Prostate gland (tissue), 2 donors: Measurements from ENCODE around the gene DAGLA. TPM values are rescaled to one million over a fixed set of nuclear protein-coding genes. Genes with fewer than 3 reads are reported as not detected.

Experiments
- DNase-seq: peaks from one replicate; pipeline ENCODE4 v3.0.0-alpha.2; 2019; ENCODE audit warnings: low spot score
- H3K27ac ChIP-seq, 2 donors: fragments of 200-600 bp; sonication (generic); 2 replicates each; pipeline ENCODE4 v1.5.1; 2017 to 2019
- H3K27me3 ChIP-seq: fragments of 200-600 bp; sonication (generic); replicated peaks from 2 replicates; pipeline ENCODE4 v1.5.1; 2019; ENCODE audit not compliant: insufficient read depth
- H3K36me3 ChIP-seq, 2 donors: fragments of 200-600 bp; sonication (generic); 1 replicate in 1 of 2; 2 replicates in 1 of 2; pipeline versions ENCODE4 v1.5.1 to v1.8.1; 2017 to 2019
- H3K4me1 ChIP-seq: fragments of 200-600 bp; sonication (generic); replicated peaks from 2 replicates; pipeline ENCODE4 v1.5.1; 2019
- H3K4me3 ChIP-seq, 2 donors: fragments of 200-600 bp; sonication (generic); 2 replicates each; pipeline ENCODE4 v1.5.1; 2017 to 2019
- H3K9me3 ChIP-seq: fragments of 200-600 bp; sonication (generic); 2 replicates; pipeline ENCODE4 v1.5.1; 2017
- CTCF ChIP-seq, 4 experiments: fragments of 200-600 bp in 2 of 4; fragments of 450-650 bp in 2 of 4; sonication (generic) in 2 of 4; IDR thresholded peaks; 1 replicate in 3 of 4; 2 replicates in 1 of 4; pipeline ENCODE4 v1.5.1; 2016 to 2019; ENCODE audit warnings: antibody characterized with exemption in 4 of 4, mild to moderate bottlenecking in 2 of 4, moderate library complexity in 2 of 4
- POLR2A ChIP-seq: fragments of 450-650 bp; IDR thresholded peaks from one replicate; pipeline ENCODE4 v1.6.1; 2016; ENCODE audit warnings: antibody characterized with exemption, mild to moderate bottlenecking
- POLR2AphosphoS5 ChIP-seq: sonication (generic); formaldehyde crosslinking; IDR thresholded peaks from one replicate; pipeline ENCODE4 v1.6.1; 2017; ENCODE audit warnings: antibody characterized with exemption
- WGBS: methylation state at CpG from one replicate; pipeline ENCODE4 v1.1.5; 2018; 5-methylcytosine and 5-hydroxymethylcytosine counted together
- intact Hi-C: fragments of 100-400 bp; cut with DNase I; formaldehyde crosslinking; loops from one replicate; pipeline ENCODE4 v1.14.2; 2022
- total RNA-seq, 2 donors: library from RNA; depleted of rRNA; stranded (reverse); fragments of >200 nt; gene quantifications; one replicate each; pipeline ENCODE4 v1.1.0, GENCODE V29; 2016

Gene DAGLA
- total RNA-seq, 2 donors from 2014 or later = 10.8 to 12.2 TPM

DNA sequence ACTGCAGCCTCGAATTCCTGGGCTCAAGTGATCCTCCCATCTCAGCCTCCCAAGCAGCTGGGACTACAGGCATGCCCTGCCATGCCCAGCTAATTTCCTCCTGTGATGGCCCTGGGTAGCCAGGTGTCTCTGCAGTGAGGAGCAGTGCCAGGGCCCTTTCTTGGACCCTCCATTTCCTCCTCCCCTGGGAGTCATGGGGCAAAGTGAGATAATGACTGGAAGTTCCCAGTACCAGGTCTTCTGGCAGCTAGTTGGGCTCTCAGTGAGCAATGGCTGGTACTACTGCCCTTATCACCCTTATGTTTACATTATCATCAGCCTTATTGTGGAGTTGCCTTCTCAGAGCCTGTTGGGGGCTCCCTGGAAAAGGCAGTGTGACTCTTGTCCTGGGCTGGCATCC is 17.6 kb downstream of the DAGLA start:
- Histone ChIP-seq H3K4me3 (no peak overlapping the region), H3K27ac (peak overlapping the region; percentile 98), H3K36me3 (no peaks in the 10 kb centered on the region), H3K9me3 (no peaks in the 10 kb centered on the region), H3K4me1 (peaks cover 80% of the 10 kb centered on the region), H3K27me3 (no peaks in the 10 kb centered on the region)
- 76% methylated on average over 1 of the region's 1 CpG for WGBS
- intact Hi-C loops = loop anchor here (5.0 kb wide), 1 partner anchor 35 kb away; no protein-coding TSS in a partner anchor
- DNase-seq = no peak
- TF ChIP-seq POLR2A = no peak
- TF ChIP-seq CTCF (IDR thresholded peaks at IDR 0.05) = no peak
- no peak for TF ChIP-seq POLR2AphosphoS5

DNA sequence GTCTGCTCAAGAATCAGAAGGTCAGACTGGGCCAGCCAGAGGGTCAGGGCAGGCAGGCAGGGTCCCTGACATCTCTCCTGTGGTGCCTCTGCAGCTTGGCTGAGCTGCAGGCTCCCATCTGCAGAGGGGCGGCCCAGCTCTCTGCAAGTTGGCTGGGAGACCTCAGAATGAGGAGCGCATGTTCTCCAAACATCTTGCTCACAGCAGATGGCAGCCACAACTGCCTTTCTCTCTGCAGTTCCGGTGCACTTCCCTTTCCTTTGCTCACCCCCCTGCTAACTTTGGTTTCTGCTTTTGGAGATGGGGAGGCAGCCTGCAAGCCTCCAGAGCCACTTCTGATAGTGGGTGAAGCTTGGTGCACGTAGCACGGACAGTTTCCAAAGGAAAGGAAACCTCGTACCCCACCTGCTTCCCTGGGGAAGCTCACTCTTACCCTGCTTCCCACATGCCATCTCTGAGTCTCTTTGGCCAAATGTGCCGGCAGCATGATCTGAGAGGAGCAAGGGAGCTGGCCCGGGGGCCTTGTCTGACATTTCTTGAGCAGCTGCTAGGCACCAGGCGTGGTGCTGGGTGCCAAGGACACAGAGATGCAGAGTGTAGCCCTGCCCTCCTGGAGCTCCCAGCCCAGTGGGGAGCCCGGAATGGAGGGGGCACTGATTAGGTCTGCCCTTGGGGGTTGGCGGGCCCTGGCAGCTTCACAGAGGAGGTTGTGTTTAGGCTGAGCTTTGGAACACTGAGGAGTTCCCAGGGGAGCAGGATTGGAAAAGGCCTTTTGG is 18.2 kb downstream of the DAGLA start:
- no peak for TF ChIP-seq POLR2AphosphoS5
- no peak for DNase-seq
- Histone ChIP-seq H3K27ac (peak overlapping the region; percentile 98), H3K4me1 (peaks cover 78% of the 10 kb centered on the region), H3K9me3 (no peaks in the 10 kb centered on the region), H3K27me3 (no peaks in the 10 kb centered on the region), H3K4me3 (no peak overlapping the region), H3K36me3 (no peaks in the 10 kb centered on the region)
- 68% methylated on average over 11 of the region's 11 CpGs for WGBS
- intact Hi-C loops = loop anchor here (5.0 kb wide), 1 partner anchor 34 kb away; no protein-coding TSS in a partner anchor

DNA sequence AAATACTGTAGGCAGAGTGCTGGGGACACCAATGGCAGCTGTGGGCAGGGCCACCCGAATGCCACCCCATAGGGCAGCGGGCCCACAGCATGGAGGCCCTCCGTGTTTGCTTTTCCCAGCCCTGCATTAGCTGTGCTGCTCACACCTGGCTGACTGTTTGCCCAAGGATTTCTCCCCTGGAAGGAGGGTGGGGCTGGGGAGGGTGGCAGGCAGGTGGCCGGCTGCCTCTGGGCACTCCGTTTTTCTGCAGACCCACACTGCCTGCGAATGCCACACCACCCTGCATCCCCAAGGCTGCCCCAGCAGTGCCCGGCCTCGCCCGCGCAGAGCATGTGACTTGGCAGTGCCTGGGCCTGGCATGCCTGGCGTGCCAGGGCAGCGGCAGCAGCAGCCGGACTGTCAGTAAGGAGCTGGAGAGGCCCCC is 19.6 kb downstream of the DAGLA start:
- Histone ChIP-seq H3K4me3 (no peak overlapping the region), H3K27me3 (no peaks in the 10 kb centered on the region), H3K9me3 (no peaks in the 10 kb centered on the region), H3K36me3 (no peaks in the 10 kb centered on the region), H3K4me1 (peaks cover 64% of the 10 kb centered on the region), H3K27ac (peak overlapping the region; percentile 98)
- 57% methylated on average over 12 of the region's 13 CpGs for WGBS
- intact Hi-C loops = loop anchor here (5.0 kb wide), 1 partner anchor 33 kb away; no protein-coding TSS in a partner anchor
- TF ChIP-seq CTCF (IDR thresholded peaks at IDR 0.05) = no peak
- TF ChIP-seq POLR2A = no peak
- TF ChIP-seq POLR2AphosphoS5 = peak; percentile 72
- peak; percentile 73 for DNase-seq

DNA sequence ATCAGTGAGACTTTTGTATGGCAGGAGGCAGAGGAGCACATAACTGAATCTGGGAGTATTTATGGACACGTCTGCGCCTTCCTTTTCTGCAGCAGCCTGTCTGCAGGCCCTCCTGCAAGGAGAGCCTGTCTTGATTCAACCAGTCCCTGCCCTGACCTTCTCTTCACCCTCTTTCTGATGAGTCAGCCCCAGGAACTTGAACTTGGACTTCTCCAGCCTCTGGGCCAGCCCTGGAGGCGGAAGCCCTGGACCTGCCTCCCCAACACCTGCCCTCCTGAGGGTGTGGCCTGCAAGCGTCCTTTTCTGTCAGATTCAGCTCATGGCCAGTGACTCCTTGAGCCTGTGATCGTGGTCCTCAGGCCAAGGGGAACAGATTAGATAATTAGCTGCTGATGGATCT is 20.0 kb downstream of the DAGLA start:
- peak; percentile 44 for DNase-seq
- Histone ChIP-seq H3K27ac (peak overlapping the region; percentile 98), H3K27me3 (no peaks in the 10 kb centered on the region), H3K4me3 (no peak overlapping the region), H3K4me1 (peaks cover 59% of the 10 kb centered on the region), H3K36me3 (no peaks in the 10 kb centered on the region), H3K9me3 (no peaks in the 10 kb centered on the region)
- no peak for TF ChIP-seq POLR2AphosphoS5
- TF ChIP-seq CTCF (IDR thresholded peaks at IDR 0.05) = no peak
- no peak for TF ChIP-seq POLR2A
- 50% methylated on average over 5 of the region's 5 CpGs for WGBS
- intact Hi-C loops = no loop called here

DNA sequence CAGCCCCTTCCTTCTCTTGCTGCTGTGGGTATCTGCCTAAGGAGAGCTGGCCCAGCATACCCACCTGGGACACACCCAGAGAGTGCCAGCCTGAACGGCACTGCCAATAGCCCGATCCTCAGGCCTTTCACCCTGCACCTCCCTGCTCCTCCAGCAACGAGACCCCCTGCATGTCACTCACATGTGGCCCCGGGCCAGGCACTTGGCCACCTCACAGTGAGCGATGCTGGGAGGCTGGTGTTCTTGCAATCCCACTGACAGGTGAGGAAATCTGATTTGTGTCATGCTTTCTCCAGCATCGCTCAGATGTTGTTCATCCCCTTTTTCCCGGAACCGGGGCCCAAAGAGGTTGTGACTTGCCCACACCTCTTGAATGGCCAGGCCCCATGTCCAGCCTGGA is 20.5 kb downstream of the DAGLA start:
- TF ChIP-seq POLR2A (no peak), POLR2AphosphoS5 (no peak), CTCF (IDR thresholded peaks at IDR 0.05) (no peak)
- Histone ChIP-seq H3K27ac (peak overlapping the region; percentile 98), H3K4me1 (peaks cover 56% of the 10 kb centered on the region), H3K9me3 (no peaks in the 10 kb centered on the region), H3K4me3 (no peak overlapping the region), H3K27me3 (no peaks in the 10 kb centered on the region), H3K36me3 (no peaks in the 10 kb centered on the region)
- WGBS = 84% methylated on average over 8 of the region's 8 CpGs
- no peak for DNase-seq
- intact Hi-C loops = no loop called here
